Measurements from ENCODE around the gene PTPRN2.

PTPRN2 gene

GRCh38 chr7:158010961-158011693 lies 576.5 kb downstream of the PTPRN2 start:
- H3K4me3 Mint-ChIP-seq, result no peak overlapping the region
- no peaks in the 10 kb centered on the region for H3K9me3 Mint-ChIP-seq
- peaks cover 7% of the 10 kb centered on the region for H3K27me3 Mint-ChIP-seq (ENCODE audit: low read depth, poor library complexity)
- peaks cover 33% of the 10 kb centered on the region for H3K4me1 Mint-ChIP-seq
- TF ChIP-seq CTCF (IDR thresholded peaks at IDR 0.05), result no peak
- no peaks in the 10 kb centered on the region for H3K36me3 Mint-ChIP-seq (ENCODE audit: low read depth)
- no peak for DNase-seq
- no peak overlapping the region for H3K27ac Mint-ChIP-seq

GRCh38 chr7:158009886-158010285 lies 577.7 kb downstream of the PTPRN2 start:
- H3K27me3 Mint-ChIP-seq (ENCODE audit: low read depth, poor library complexity), result peaks cover 7% of the 10 kb centered on the region
- H3K4me3 Mint-ChIP-seq, result no peak overlapping the region
- H3K4me1 Mint-ChIP-seq, result peaks cover 33% of the 10 kb centered on the region
- no peak for TF ChIP-seq CTCF (IDR thresholded peaks at IDR 0.05)
- no peak overlapping the region for H3K27ac Mint-ChIP-seq
- no peaks in the 10 kb centered on the region for H3K36me3 Mint-ChIP-seq (ENCODE audit: low read depth)
- H3K9me3 Mint-ChIP-seq, result no peaks in the 10 kb centered on the region
- no peak for DNase-seq

GRCh38 chr7:158008267-158008666 lies 579.4 kb downstream of the PTPRN2 start:
- peaks cover 33% of the 10 kb centered on the region for H3K4me1 Mint-ChIP-seq
- no peak overlapping the region for H3K27ac Mint-ChIP-seq
- no peaks in the 10 kb centered on the region for H3K36me3 Mint-ChIP-seq (ENCODE audit: low read depth)
- H3K9me3 Mint-ChIP-seq, result no peaks in the 10 kb centered on the region
- no peak for TF ChIP-seq CTCF (IDR thresholded peaks at IDR 0.05)
- H3K27me3 Mint-ChIP-seq (ENCODE audit: low read depth, poor library complexity), result peaks cover 7% of the 10 kb centered on the region
- H3K4me3 Mint-ChIP-seq, result no peak overlapping the region
- DNase-seq, result no peak

- Mint-ChIP-seq H3K4me3 (no peak overlapping the region), H3K36me3 (ENCODE audit: low read depth) (no peaks in the 10 kb centered on the region), H3K27ac (no peak overlapping the region), H3K9me3 (no peaks in the 10 kb centered on the region), H3K4me1 (peaks cover 33% of the 10 kb centered on the region), H3K27me3 (ENCODE audit: low read depth, poor library complexity) (peaks cover 7% of the 10 kb centered on the region)
- no peak for DNase-seq
- no peak for TF ChIP-seq CTCF (IDR thresholded peaks at IDR 0.05)
Measured at GRCh38 chr7:158007697-158008257, 579.8 kb downstream of the PTPRN2 start.

GRCh38 chr7:158006841-158007696 lies 580.6 kb downstream of the PTPRN2 start:
- Mint-ChIP-seq H3K4me3 (no peak overlapping the region), H3K9me3 (no peaks in the 10 kb centered on the region), H3K4me1 (peaks cover 36% of the 10 kb centered on the region), H3K36me3 (ENCODE audit: low read depth) (no peaks in the 10 kb centered on the region), H3K27me3 (ENCODE audit: low read depth, poor library complexity) (peaks cover 2% of the 10 kb centered on the region), H3K27ac (no peak overlapping the region)
- no peak for DNase-seq
- no peak for TF ChIP-seq CTCF (IDR thresholded peaks at IDR 0.05)

All from nephron progenitor cell (in vitro differentiated cells).